Measurements from ENCODE around the gene F11.

DNA sequence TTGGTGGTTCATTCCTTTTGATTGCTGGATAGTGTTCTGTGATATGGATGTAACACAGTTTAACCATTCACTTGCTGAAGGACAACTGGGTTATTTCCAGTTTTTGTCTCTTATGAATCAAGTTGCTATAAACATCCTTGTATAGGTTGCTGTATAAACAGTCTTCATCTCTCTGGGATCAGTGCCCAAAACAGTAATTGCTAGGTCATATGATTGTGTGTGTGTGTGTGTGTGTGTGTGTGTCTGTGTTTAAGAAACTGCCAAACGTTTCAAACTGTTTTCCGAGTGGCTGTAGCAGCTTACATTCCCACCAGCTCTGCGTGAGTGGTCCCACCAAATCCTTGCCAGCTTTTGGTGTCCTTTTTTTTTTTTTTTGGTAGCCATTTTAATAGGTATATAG is 60.4 kb downstream of the F11 start:
- TF ChIP-seq CTCF (IDR thresholded peaks at IDR 0.05; ENCODE audit: poor library complexity) (no peak), EZH2 (IDR thresholded peaks at IDR 0.05; ENCODE audit: borderline replicate concordance) (no peak)
